Measurements from ENCODE around the gene CACNA1I.

The CACNA1I gene

GRCh38 chr22:39535357-39535725 is 35.2 kb upstream of the CACNA1I start:
- DNase-seq (ENCODE audit: low read depth in 3 of 3, low spot score in 1 of 3) = no peak

- DNase-seq (ENCODE audit: low read depth in 3 of 3, low spot score in 1 of 3) = no peak
Measured at GRCh38 chr22:39535831-39536449, 34.6 kb upstream of the CACNA1I start.

DNA sequence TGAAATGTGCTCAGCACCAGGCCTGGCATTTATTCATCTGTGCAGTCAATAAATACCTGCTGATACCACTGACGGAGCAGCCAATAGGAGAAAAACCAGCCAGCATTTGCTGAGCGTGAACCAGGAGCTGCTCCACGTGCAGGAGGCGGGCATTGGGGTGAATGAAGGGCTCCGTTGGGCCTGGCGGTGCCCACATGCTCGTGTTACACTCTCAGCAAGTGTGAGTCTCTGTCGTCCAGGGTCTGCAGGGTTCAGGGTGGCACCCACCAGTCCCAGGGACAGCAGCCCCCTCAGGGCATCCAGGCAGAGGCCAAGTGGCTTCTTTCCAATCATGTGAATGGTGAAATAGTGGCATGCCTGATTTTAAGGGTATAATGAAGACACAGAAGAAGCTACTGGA is 33.8 kb upstream of the CACNA1I start:
- DNase-seq (ENCODE audit: low read depth in 3 of 3, low spot score in 1 of 3) = no peak

- DNase-seq (ENCODE audit: low read depth in 3 of 3, low spot score in 1 of 3) = no peak
Measured at GRCh38 chr22:39537975-39538374, 32.6 kb upstream of the CACNA1I start.

- DNase-seq (ENCODE audit: low read depth in 3 of 3, low spot score in 1 of 3) = no peak
Measured at GRCh38 chr22:39543095-39543494, 27.5 kb upstream of the CACNA1I start.

DNA sequence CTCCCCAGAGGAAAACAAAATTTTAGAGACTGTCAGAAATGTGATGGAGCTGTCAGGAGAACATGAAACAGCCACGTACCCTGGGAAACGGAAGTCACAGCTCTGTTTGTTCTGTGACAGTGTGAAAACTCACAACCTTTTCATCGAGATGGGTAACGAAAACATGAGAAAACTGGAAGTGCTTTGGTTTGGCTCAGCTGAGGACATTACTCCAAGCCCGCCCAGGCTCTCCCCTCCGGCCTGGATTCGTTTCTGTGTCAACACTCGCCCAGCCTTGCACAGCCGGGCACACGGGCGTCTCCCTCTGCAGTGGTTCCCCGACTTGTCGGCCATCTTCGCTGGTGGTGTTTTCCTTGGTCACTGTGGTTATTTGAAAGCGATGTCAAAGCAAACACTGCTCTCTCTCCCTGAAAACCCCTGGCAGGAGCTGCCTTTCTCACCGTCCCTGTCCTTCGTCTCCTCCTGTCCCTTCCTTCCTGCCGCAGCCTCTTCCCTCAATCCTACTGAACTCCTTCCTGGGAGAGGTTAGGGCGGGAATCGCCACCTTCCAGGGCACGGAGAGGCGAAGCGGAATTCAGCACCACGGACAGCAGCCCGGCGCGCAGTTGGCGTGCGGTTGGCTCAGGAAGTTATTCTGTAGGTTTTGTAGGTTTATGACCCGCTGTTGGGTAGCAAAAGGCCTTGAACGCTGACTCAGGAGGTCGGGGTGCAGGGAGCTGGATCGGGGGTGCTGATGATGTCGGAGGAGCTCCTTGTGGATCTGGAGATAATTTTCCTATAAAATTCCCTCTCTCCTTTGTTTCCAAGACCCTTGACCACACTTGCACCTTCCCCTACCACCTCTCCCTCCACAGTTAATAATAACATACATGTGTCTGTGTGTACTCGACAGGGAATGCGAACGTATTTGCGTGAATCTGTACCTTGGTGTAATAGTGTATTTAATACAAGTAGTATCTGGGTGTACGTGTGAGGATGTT is 24.9 kb upstream of the CACNA1I start:
- peak in 2 of 3 donors; percentile 45 to 63 for DNase-seq (ENCODE audit: low read depth in 3 of 3, low spot score in 1 of 3)

- no peak for DNase-seq (ENCODE audit: low read depth in 3 of 3, low spot score in 1 of 3)
Measured at GRCh38 chr22:39546889-39547586, 23.5 kb upstream of the CACNA1I start.

GRCh38 chr22:39547587-39547947 is 23.0 kb upstream of the CACNA1I start:
- DNase-seq (ENCODE audit: low read depth in 3 of 3, low spot score in 1 of 3) = no peak

- DNase-seq (ENCODE audit: low read depth in 3 of 3, low spot score in 1 of 3) = no peak
Measured at GRCh38 chr22:39553429-39553828, 17.1 kb upstream of the CACNA1I start.

- no peak for DNase-seq (ENCODE audit: low read depth in 3 of 3, low spot score in 1 of 3)
Measured at GRCh38 chr22:39554151-39554550, 16.4 kb upstream of the CACNA1I start.

DNA sequence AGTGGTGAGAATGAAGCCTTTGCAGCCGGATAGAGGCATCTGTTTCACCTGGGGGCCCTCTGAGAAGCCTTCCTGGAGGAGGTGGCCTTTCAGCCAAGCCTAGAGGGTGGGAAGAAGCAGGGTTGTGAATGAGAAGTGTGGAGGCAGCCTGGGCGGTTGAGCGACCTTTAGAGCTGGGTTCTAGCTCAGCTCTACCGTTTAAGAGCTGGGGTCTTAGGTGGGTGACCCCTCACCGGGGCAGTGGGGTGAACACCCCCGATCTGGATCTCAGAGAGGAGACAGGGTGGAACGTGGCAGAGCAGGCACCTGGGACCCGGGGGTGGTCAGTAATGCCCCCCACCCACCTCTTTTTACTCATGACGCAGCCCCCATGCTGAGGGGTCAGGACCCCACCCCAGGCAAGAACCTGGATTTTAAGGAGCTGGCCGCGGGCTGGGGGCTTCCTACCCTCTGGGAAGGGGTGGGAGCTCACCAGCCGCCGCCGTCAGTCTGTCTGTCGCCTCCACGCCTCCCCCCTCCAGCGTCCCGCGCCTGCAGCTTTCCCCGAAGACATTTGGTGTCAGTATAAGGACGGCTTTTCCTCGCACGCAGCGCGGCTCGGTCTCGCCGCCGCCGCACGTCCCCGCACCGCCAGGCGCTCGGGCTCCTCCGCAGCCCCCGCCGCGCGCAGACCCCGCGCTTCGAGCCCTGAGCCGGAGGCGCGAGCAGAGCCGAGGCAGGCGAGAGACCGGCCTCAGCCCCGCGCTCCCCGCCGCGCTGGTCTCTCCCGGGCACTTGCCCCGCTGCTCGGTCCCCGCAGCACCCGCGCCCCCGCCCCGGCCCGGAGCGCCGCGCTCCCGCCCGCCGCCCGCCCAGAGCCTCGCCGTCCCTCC is 13.3 kb upstream of the CACNA1I start:
- DNase-seq (ENCODE audit: low read depth in 3 of 3, low spot score in 1 of 3) = peak in 1 of 3 donors; percentile 40

DNA sequence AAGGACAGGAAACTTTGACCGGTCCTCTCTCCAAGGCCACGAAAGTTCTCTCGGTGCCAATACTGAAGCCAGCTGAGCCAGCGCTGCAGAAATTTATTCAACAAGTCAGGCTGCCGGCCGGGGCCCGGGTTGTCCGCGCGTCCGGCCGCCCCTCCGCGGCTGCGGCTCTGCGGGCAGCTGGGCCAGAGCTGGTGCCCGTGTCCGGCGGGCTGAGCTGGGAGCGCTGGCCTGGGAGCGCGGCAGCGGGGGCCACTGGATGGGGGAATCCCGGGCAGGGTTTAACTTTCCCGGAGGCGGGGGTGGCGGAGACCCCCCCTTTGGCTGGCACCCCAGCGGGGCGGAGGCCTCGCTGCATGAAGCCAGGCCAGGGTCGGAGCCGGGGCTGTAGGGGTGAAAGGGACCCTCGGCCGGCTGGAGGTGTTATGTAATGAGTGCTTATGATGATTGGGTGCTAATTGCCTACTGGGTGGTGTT is 12.3 kb upstream of the CACNA1I start:
- DNase-seq (ENCODE audit: low read depth in 3 of 3, low spot score in 1 of 3) = no peak

DNA sequence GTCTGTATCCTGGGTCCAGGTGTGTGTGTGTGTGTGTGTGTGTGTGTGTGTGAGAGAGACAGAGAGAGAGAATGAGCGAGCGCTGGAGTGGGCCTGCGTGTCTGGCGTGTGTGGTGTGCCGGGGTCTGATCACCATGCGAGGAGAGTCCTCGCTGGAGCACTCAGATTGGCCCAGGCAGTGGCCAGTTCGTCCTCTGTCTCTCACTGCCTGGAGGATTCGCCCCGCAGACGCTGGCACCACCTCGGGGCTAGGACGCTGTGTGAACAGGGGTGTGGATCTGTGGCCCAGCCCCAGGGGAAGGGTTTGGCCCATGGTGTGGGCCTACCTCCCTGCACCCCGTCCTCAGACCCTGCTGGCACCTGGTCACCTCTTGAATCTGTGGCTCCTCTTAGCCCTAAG is 11.6 kb upstream of the CACNA1I start:
- DNase-seq (ENCODE audit: low read depth in 3 of 3, low spot score in 1 of 3) = no peak

DNA sequence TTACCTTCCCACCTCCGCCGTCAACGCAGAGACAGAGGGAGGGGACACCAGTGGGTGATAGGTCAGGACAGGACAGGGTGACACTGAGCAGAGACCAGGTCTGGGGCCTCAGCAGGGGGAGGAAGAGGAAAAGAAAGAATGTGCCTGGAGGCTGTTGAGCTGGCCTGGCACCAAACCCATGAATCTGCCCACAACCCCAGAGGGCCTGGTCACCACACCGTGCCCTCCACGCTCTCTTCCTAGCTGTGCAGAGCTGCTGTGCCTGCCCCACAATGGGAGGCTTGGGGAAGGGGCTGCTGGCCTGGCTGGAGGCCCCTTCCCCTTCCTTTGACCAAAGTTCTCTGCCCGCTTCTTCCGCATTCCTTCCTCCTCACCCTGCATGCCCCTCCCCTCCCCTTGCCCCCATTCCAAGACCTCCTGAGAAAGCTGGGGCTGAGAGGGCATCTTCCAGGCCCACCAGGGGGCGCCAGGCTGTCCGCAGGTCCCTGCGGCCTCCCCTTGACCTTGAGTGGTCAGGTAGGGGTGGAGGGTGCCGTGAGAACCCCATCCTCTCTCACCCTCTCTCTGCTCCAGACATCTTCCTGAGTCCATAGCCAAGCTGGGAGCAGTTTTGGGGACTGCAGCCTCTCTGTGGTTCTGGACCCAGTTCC is 11.0 kb upstream of the CACNA1I start:
- DNase-seq (ENCODE audit: low read depth in 3 of 3, low spot score in 1 of 3) = no peak

GRCh38 chr22:39560127-39560526 is 10.4 kb upstream of the CACNA1I start:
- DNase-seq (ENCODE audit: low read depth in 3 of 3, low spot score in 1 of 3) = no peak

- no peak for DNase-seq (ENCODE audit: low read depth in 3 of 3, low spot score in 1 of 3)
Measured at GRCh38 chr22:39562839-39563489, 7.6 kb upstream of the CACNA1I start.

DNA sequence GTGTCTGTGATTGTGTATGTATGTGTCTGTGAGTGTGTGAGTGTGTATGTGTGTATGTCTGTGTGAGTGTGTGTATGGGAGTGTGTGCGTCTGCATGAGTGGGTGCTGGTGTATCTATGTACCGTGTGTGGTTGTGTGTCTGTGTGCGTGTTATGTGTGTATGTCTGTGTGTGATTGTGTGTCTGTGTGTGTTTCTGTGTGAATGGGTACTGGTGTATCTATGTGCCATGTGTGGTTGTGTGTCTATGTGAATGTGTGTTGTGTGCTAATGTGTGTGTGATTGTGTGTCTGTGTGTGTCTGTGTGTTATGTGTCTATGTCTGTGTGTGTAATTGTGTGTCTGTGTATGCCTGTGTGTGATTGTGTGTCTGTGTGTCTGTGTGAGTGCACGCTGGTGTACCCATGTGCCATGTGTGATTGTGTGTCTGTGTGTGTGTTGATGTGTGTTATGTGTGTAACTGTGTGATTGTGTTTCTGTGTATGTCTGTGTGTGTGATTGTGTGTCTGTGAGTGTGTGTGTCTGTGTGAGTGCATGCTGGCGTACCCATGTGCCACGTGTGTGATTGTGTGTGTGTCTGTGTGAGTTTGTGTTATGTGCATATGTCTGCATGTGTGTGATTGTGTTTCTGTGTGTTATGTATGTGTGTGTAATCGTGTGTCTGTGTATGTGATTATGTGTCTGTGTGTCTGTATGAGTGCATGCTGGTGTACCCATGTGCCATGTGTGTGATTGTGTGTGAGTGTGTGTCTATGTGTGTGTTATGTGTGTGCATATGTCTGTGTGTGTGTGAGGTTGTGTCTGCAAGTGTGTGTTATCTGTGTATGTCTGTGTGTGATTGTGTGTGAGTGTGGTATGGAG is 6.8 kb upstream of the CACNA1I start:
- no peak for DNase-seq (ENCODE audit: low read depth in 3 of 3, low spot score in 1 of 3)

- DNase-seq (ENCODE audit: low read depth in 3 of 3, low spot score in 1 of 3) = no peak
Measured at GRCh38 chr22:39565414-39565944, 5.1 kb upstream of the CACNA1I start.

Data from stimulated activated CD4-positive, alpha-beta T cell treated with anti-CD3 and anti-CD28 coated beads, TNF-alpha, amount 100 ng/mL, for 1 hour (primary cell).